DND-41 (cell line): ENCODE results near the gene DPY19L1.

Experiments used
- CTCF ChIP-seq: IDR thresholded peaks from 2 replicates; pipeline ENCODE4 v1.5.1; 2012; ENCODE audit warnings: borderline replicate concordance, low read length, moderate library complexity, mild to moderate bottlenecking; ENCODE audit not compliant: poor library complexity, severe bottlenecking; ENCODE audit errors: extremely low read depth
- EZH2 ChIP-seq: IDR thresholded peaks from 3 replicates; pipeline ENCODE4 v1.6.1; 2012; ENCODE audit warnings: borderline replicate concordance, low read depth, mild to moderate bottlenecking, moderate library complexity, low read length, inconsistent platforms; ENCODE audit not compliant: severe bottlenecking

- no peak for TF ChIP-seq CTCF
- TF ChIP-seq EZH2: no peak
Measured at GRCh38 chr7:35038354-35038753, 1.1 kb upstream of the DPY19L1 start.
